ENCODE measurements around the gene CEBPZ. TPM values are rescaled to one million over a fixed set of nuclear protein-coding genes. Genes with fewer than 3 reads are reported as not detected.

Gene CEBPZ
- total and polyA plus RNA-seq, 2 of the 13 experiments (the other 11 are each of a cell fraction or from before 2014, with no cell fraction given), result 14.4 to 117 TPM

DNA sequence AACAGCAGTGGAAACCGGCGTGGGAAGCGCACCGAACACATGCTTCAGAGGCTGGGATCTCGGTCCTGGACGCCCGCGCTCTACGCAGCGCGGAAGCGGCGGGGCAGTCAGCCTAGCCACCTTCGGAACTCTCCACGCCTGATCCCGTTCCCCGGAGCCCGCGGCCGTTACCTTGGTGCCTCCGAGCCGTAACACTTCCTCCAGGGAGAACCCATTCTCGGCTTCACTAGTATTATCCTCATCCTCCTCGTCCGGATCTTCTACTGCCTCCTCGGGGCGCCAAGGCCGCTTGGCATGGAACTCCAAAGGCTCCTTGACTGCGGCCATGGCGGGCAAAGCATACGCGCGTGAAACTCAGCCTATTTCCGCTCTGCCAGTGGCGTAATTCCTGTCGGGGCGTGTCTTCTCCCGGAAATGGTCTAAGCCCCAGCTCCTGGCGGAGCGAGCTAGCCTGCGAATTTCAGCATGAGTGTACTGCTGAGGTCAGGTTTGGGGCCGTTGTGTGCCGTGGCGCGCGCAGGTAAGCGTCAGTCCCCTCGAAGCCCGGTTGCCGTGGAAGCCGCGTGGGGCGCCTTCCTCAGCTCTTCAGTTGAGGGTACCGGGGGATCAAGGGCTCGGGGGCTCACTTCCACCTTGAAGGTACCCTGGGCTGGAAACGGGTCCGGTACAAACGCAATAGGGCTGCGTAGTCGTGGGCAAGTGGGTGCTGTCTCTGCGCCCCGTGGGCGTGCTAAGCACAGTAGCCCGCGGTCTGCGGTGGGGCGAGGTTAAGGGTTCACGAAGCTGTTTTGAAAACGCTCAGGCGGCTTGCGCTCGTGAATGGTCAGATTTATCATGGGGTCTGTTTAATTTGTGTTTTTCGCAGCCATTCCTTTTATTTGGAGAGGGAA, at the start of gene CEBPZ, which contains the start of gene NDUFAF7 (continued):
- TF ChIP-seq, protein P1, sequence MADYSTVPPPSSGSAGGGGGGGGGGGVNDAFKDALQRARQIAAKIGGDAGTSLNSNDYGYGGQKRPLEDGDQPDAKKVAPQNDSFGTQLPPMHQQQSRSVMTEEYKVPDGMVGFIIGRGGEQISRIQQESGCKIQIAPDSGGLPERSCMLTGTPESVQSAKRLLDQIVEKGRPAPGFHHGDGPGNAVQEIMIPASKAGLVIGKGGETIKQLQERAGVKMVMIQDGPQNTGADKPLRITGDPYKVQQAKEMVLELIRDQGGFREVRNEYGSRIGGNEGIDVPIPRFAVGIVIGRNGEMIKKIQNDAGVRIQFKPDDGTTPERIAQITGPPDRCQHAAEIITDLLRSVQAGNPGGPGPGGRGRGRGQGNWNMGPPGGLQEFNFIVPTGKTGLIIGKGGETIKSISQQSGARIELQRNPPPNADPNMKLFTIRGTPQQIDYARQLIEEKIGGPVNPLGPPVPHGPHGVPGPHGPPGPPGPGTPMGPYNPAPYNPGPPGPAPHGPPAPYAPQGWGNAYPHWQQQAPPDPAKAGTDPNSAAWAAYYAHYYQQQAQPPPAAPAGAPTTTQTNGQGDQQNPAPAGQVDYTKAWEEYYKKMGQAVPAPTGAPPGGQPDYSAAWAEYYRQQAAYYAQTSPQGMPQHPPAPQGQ (CRISPR knock-in tag; IDR thresholded peaks at IDR 0.05; ENCODE audit: borderline replicate concordance), result 0 out of 2 replicates have a peak, but pooled peaks have one; percentile 25
- 0 out of 2 replicates have a peak, but pooled peaks have one; percentile 59 for TF ChIP-seq MLX (CRISPR knock-in tag; IDR thresholded peaks at IDR 0.05)
- peak; percentile 85; the same call in 1 of the 3 replicates for TF ChIP-seq MXI1 (IDR thresholded peaks at IDR 0.05; ENCODE audit: borderline replicate concordance, low read depth, low read length)
- TF ChIP-seq ZNF317 (CRISPR knock-in tag; IDR thresholded peaks at IDR 0.05), result peak; percentile 88
- TF ChIP-seq, protein P2, sequence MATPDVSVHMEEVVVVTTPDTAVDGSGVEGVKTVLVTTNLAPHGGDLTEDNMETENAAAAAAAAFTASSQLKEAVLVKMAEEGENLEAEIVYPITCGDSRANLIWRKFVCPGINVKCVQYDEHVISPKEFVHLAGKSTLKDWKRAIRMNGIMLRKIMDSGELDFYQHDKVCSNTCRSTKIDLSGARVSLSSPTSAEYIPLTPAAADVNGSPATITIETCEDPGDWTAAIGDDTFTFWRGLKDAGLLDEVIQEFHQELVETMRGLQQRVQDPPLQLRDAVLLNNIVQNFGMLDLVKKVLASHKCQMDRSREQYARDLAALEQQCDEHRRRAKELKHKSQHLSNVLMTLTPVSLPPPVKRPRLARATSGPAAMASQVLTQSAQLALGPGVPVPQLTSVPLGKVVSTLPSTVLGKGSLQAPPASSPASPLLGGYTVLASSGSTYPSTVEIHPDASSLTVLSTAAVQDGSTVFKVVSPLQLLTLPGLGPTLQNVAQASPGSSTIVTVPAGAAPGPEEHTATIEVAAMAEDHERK (CRISPR knock-in tag; IDR thresholded peaks at IDR 0.05; ENCODE audit: low read depth), result no peak
- no peak for TF ChIP-seq GTF3A (CRISPR knock-in tag; conservative IDR thresholded peaks at IDR 0.05)
- peak; percentile 94; the same call in 1 of the 2 replicates for TF ChIP-seq ZNF235 (CRISPR knock-in tag; IDR thresholded peaks at IDR 0.05; ENCODE audit: borderline replicate concordance)
- TF ChIP-seq, protein P3, sequence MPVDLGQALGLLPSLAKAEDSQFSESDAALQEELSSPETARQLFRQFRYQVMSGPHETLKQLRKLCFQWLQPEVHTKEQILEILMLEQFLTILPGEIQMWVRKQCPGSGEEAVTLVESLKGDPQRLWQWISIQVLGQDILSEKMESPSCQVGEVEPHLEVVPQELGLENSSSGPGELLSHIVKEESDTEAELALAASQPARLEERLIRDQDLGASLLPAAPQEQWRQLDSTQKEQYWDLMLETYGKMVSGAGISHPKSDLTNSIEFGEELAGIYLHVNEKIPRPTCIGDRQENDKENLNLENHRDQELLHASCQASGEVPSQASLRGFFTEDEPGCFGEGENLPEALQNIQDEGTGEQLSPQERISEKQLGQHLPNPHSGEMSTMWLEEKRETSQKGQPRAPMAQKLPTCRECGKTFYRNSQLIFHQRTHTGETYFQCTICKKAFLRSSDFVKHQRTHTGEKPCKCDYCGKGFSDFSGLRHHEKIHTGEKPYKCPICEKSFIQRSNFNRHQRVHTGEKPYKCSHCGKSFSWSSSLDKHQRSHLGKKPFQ (CRISPR knock-in tag; IDR thresholded peaks at IDR 0.05; ENCODE audit: insufficient replicate concordance), result peak; percentile 91
- TF ChIP-seq, protein P4, sequence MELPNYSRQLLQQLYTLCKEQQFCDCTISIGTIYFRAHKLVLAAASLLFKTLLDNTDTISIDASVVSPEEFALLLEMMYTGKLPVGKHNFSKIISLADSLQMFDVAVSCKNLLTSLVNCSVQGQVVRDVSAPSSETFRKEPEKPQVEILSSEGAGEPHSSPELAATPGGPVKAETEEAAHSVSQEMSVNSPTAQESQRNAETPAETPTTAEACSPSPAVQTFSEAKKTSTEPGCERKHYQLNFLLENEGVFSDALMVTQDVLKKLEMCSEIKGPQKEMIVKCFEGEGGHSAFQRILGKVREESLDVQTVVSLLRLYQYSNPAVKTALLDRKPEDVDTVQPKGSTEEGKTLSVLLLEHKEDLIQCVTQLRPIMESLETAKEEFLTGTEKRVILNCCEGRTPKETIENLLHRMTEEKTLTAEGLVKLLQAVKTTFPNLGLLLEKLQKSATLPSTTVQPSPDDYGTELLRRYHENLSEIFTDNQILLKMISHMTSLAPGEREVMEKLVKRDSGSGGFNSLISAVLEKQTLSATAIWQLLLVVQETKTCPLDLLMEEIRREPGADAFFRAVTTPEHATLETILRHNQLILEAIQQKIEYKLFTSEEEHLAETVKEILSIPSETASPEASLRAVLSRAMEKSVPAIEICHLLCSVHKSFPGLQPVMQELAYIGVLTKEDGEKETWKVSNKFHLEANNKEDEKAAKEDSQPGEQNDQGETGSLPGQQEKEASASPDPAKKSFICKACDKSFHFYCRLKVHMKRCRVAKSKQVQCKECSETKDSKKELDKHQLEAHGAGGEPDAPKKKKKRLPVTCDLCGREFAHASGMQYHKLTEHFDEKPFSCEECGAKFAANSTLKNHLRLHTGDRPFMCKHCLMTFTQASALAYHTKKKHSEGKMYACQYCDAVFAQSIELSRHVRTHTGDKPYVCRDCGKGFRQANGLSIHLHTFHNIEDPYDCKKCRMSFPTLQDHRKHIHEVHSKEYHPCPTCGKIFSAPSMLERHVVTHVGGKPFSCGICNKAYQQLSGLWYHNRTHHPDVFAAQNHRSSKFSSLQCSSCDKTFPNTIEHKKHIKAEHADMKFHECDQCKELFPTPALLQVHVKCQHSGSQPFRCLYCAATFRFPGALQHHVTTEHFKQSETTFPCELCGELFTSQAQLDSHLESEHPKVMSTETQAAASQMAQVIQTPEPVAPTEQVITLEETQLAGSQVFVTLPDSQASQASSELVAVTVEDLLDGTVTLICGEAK (IDR thresholded peaks at IDR 0.05), result peak; percentile 62
- TF ChIP-seq, protein P4 (CRISPR knock-in tag; IDR thresholded peaks at IDR 0.05), result peak; percentile 87
- TF ChIP-seq HNRNPK (IDR thresholded peaks at IDR 0.05; ENCODE audit: low read depth, low read length, poor library complexity, severe bottlenecking), result no peak
- peak; percentile 80; the same call in 1 of the 2 replicates for TF ChIP-seq GATA4 (IDR thresholded peaks at IDR 0.05; ENCODE audit: borderline replicate concordance, low read depth)
